GM19395 (cell line): ENCODE results near the gene VNN1.
"Not testable (repeated sequence)": the region's sequence is repeated elsewhere in the genome, so short reads cannot be mapped to it uniquely, and the experiment has no call there.

ENCODE experiments used
- ATAC-seq: cut with Tn5 transposase; IDR thresholded peaks from one replicate; pipeline ENCODE4 v1.9.1; 2021; ENCODE audit warnings: mild to moderate bottlenecking, moderate library complexity; ENCODE audit not compliant: unreplicated experiment

The VNN1 gene

GRCh38 chr6:132675002-132675401 lies 38.9 kb downstream of the VNN1 start:
- no peak for ATAC-seq

DNA sequence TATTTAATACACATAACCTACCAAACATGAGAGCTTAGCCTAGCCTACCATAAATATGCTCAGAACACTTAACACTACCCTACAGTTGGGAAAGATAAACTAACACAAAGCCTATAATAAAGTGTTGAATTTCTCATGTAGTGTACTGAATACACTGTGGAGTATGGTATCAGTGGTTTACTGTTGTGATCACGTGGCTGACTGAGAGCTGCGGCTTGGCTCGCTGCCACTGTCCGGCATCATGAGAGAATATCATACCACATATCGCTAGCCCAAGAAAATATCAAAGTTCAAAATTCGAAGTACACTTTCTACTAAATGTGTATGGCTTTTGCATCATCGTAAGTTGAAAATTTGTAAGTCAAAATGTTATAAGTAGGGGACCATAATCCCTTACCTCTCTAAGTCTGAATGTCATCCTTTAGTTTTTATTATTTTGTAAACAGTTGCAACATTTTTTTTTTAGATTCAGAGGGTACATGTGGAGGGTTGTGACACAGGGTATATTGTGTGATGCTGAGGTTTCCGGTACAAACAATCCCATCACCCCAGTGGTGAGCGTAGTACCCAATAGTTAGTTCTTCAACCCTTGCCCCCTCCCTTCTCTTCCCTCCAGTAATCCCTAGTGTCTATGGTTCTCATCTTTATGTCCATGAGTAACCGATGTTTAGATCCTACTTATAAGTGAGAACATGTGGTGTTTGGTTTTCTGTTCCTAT lies 40.3 kb downstream of the VNN1 start:
- ATAC-seq = no peak

- ATAC-seq = no peak
Observed at GRCh38 chr6:132671295-132671694, 42.6 kb downstream of the VNN1 start.

- no peak for ATAC-seq
Observed at GRCh38 chr6:132669690-132670291, 44.1 kb downstream of the VNN1 start.

DNA sequence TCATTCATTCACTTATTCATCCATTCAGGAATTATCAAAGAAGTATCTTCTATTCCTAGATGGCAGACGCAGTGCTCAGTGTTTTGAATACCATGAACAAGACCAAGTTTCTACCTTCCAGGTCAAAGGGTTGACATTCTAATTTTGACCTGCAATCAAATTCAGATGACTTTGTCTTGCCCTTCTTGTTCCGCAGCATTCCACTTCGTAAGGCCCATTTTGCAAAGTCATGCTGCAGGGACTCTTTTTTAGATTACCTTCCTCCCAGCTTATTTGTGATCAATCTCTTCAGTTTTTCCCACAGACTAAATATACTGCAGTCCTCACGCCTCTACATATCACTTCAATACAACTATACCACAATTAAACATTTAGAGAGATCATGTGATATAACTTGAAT lies 47.7 kb downstream of the VNN1 start:
- ATAC-seq = no peak

- ATAC-seq = no peak
Observed at GRCh38 chr6:132664309-132665034, 49.4 kb downstream of the VNN1 start.

- ATAC-seq = no peak
Observed at GRCh38 chr6:132663661-132664060, 50.2 kb downstream of the VNN1 start.

DNA sequence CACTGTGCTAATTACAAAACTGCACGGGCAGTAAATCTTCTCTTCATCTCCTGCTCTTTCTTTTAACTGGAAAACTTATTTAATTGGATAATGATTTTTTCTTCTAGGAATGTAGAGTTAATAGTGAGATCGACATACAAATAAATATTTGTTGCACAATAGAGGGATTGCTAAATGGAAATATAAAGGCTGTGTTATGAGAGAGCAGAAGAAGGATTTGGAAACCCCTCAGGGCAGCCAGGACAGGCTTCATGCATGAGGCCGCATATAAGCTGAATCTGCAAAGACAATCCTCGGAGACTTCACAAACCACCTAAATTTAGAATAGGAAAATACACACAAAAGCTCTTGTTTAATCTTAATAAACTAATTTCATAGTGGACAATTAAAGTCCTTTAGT lies 51.9 kb downstream of the VNN1 start:
- ATAC-seq = no peak

GRCh38 chr6:132659082-132659481 lies 54.8 kb downstream of the VNN1 start, which contains the start of gene TAAR1:
Gene TAAR1 (minus strand): TSS chr6:132659182. CDS start chr6:132646003, 13,179 bp downstream.
- no peak for ATAC-seq

- peak; percentile 75 for ATAC-seq
Observed at GRCh38 chr6:132651062-132651461, 62.8 kb downstream of the VNN1 start.

DNA sequence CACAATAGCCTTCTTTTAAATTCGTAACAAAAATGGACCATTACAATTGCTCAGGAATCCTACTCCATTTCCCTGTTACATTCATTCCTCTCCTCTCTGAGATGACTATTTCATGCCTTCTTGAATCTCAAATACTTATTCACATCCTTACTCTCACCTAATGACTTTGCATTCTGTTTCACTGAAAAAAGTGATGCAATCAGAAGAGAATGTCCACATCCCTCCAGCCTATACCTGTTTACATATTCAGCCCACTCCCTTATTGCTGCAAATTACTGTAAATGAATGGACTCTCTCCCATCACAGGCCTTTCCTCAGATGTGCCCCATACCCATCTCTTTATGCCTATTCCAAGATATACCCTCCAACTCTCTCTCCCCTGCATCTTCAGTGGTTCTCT lies 63.4 kb downstream of the VNN1 start:
- ATAC-seq = no peak

- ATAC-seq = no peak
Observed at GRCh38 chr6:132648828-132649227, 65.0 kb downstream of the VNN1 start.

DNA sequence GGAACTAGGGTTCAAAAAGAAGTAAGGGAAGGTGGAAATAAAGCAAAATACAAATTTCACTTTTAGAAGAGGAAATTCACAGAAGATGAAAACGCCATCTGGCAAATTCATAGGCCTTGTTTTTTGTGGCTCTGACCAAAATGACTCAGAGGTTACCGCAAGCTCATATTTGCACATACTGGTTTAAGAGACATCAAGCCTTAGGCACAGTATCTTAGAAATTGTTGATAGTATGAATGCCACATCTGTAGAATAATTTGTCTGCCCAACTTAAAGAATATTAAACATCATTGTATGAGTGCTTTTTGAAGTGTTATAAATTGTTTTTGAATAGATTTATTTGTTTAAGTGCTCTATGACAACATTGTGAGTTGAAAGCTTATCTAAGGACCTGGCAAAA lies 65.5 kb downstream of the VNN1 start:
- ATAC-seq = peak; percentile 87

GRCh38 chr6:132643547-132643946 lies 70.3 kb downstream of the VNN1 start:
- peak; percentile 44 for ATAC-seq

- not testable (repeated sequence) for ATAC-seq
Observed at GRCh38 chr6:132637135-132637534, 76.7 kb downstream of the VNN1 start.

- ATAC-seq = not testable (repeated sequence)
Observed at GRCh38 chr6:132635906-132636305, 77.9 kb downstream of the VNN1 start.

- not testable (repeated sequence) for ATAC-seq
Observed at GRCh38 chr6:132635288-132635687, 78.6 kb downstream of the VNN1 start.

- no peak for ATAC-seq
Observed at GRCh38 chr6:132634796-132635195, 79.1 kb downstream of the VNN1 start.

DNA sequence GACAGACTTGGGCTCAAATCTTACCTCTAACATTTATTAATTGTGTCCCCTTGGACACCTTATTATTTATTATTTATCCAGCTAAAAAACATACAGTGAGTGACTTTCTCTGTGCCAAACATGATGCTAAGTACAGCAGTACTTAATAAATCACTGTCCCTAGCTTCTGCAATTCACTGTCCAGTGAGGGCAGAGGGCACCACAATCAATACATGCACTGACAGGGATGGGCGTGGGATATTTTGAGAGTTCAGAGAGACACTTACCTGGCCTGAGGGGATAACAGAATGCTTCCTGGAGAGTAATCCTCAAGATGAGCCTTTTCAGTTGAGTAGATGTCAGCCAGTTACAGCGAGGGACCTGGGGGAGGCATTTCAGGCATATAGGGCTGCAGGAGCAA lies 80.5 kb downstream of the VNN1 start:
- no peak for ATAC-seq
